ENCODE measurements around the gene PDZD8.

DNA sequence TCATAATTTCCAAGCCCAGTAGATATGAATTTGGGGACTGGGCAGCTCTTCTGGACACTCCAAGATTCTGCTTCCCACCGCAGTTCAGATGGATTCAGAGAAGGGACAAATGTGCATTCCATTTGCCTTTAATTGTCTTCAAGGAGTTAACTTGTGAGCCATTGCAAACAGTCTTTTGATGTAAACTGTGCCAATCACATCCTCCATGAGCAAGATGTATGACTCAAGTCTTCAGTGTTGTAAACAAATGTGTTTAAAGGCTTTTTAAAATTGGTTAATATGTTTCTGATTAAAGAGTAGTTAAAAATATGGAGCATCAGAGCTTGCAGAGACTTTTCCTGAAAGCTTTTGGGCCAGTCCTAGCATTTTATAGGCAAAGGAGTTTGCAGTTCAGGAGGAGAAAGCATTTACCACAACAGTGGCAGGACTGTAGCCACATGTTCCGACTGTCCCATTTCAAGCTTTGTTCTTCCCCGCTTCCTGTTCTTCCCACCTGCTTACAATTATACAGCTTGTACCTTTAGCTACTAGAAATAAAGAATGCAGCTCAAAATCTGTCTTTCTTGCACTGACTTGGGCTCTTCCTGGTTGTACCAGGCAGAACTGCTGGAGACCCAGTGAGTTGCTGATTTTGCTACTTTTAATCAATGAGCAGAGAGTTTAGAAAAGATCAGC is 128.1 kb downstream of the PDZD8 start:
- TF ChIP-seq, protein P1, sequence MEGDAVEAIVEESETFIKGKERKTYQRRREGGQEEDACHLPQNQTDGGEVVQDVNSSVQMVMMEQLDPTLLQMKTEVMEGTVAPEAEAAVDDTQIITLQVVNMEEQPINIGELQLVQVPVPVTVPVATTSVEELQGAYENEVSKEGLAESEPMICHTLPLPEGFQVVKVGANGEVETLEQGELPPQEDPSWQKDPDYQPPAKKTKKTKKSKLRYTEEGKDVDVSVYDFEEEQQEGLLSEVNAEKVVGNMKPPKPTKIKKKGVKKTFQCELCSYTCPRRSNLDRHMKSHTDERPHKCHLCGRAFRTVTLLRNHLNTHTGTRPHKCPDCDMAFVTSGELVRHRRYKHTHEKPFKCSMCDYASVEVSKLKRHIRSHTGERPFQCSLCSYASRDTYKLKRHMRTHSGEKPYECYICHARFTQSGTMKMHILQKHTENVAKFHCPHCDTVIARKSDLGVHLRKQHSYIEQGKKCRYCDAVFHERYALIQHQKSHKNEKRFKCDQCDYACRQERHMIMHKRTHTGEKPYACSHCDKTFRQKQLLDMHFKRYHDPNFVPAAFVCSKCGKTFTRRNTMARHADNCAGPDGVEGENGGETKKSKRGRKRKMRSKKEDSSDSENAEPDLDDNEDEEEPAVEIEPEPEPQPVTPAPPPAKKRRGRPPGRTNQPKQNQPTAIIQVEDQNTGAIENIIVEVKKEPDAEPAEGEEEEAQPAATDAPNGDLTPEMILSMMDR (IDR thresholded peaks at IDR 0.05; ENCODE audit: insufficient read depth, low read depth, low read length): no peak
- TF ChIP-seq EZH2 (IDR thresholded peaks at IDR 0.05; ENCODE audit: insufficient read depth, low read length): no peak
